ENCODE data around the gene CAPSL. TPM values are rescaled to one million over a fixed set of nuclear protein-coding genes. Genes with fewer than 3 reads are reported as not detected.

Gene CAPSL
- total and polyA plus RNA-seq, 4 donors = not detected

DNA sequence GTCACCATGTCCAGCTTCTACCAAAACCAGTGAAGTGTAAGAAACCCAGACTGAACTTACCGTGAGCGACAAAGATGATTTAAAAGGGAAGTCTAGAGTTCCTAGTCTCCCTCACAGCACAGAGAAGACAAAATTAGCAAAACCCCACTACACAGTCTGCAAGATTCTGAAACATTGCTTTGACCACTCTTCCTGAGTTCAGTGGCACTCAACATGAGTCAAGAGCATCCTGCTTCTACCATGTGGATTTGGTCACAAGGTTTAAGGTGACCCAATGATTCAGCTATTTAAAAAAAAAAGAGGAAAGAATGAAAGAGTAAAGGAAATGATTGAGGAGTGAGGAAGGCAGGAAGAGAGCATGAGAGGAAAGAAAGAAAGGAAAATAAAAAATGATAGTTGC, 62.0 kb downstream of the CAPSL start:
- Histone ChIP-seq H3K27me3 (ENCODE audit: control insufficient read depth in 1 of 2, insufficient read depth in 2 of 2, low read length in 1 of 2) (no peaks in the 10 kb centered on the region), H3K4me3 (ENCODE audit: low read length in 2 of 2) (no peak overlapping the region), H3K4me1 (ENCODE audit: control insufficient read depth in 1 of 2, insufficient read depth in 2 of 2, low read length in 2 of 2) (no peaks in the 10 kb centered on the region), H3K36me3 (ENCODE audit: control insufficient read depth in 1 of 2, insufficient read depth in 2 of 2, low read length in 1 of 2) (no peaks in the 10 kb centered on the region), H3K27ac (ENCODE audit: low read depth in 1 of 2, low read length in 2 of 2) (no peak overlapping the region), H3K9me3 (ENCODE audit: control insufficient read depth, low read length) (no peaks in the 10 kb centered on the region)
- WGBS, 2 donors = 80 to 88% methylated on average over 2 of the region's 2 CpGs
- ATAC-seq (ENCODE audit: low FRiP score) (no peak), DNase-seq (no peak)
- intact Hi-C loops (cut with DNase I) = no loop called here

DNA sequence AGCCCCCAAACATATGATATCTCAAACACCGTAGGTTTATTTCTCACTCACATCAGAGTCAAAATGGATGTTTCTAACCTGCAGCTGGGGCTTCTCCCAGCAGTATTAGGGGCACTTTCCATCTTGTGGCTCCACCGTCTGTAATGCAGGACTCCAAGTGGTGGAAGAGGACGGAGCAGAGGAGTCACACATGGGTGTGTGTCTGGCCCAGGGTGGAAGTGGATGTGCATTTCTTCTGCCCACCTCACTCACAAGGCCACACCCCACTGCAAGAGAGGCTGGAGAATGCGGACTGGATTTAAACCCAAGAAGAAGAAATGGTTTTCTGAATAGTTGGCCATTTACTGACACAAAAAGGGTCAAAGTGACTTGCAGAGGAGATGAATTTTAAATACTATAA, 67.8 kb downstream of the CAPSL start:
- no peaks in the 10 kb centered on the region for H3K36me3 ChIP-seq (ENCODE audit: control insufficient read depth in 1 of 2, insufficient read depth in 2 of 2, low read length in 1 of 2)
- no peak overlapping the region for H3K27ac ChIP-seq (ENCODE audit: low read depth in 1 of 2, low read length in 2 of 2)
- DNase-seq (no peak), ATAC-seq (ENCODE audit: low FRiP score) (no peak)
- H3K9me3 ChIP-seq (ENCODE audit: control insufficient read depth, low read length) = no peaks in the 10 kb centered on the region
- no peaks in the 10 kb centered on the region for H3K27me3 ChIP-seq (ENCODE audit: control insufficient read depth in 1 of 2, insufficient read depth in 2 of 2, low read length in 1 of 2)
- WGBS, 2 donors = 88 to 89% methylated on average over 4 of the region's 4 CpGs
- no peaks in the 10 kb centered on the region for H3K4me1 ChIP-seq (ENCODE audit: control insufficient read depth in 1 of 2, insufficient read depth in 2 of 2, low read length in 2 of 2)
- H3K4me3 ChIP-seq (ENCODE audit: low read length in 2 of 2) = no peak overlapping the region
- intact Hi-C loops (cut with DNase I) = no loop called here

DNA sequence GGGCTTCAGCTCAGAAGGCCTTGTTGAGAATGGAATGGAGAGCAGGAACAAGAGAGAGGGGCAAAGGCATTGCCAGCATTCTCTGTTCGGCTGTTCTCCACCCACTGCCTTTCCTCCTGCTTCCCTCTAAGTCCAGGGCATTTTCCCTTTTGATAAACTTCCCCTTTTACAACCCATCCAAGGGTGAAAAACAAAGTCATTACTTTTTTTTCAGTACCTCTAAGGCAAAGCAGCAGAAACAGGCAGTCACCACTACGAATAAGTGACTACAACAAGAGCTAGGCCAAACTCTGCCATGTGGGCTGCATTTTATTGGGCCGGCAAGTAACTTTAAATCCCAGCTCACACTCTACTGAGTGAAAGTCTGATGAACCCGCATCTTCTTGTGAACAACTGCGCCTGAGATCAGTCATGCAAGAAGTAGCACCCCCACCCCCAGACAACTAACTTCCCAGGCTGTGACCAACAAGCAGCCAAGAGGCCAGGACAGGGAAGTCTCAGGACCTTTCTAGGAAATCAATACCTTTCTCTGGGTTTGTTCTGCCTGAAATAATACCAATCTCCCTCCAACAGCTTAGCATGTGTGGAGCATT, 68.6 kb downstream of the CAPSL start:
- intact Hi-C loops (cut with DNase I) = no loop called here
- DNase-seq (no peak), ATAC-seq (ENCODE audit: low FRiP score) (no peak)
- no peak overlapping the region for H3K4me3 ChIP-seq (ENCODE audit: low read length in 2 of 2)
- H3K27ac ChIP-seq (ENCODE audit: low read depth in 1 of 2, low read length in 2 of 2) = no peak overlapping the region
- H3K27me3 ChIP-seq (ENCODE audit: control insufficient read depth in 1 of 2, insufficient read depth in 2 of 2, low read length in 1 of 2) = no peaks in the 10 kb centered on the region
- H3K9me3 ChIP-seq (ENCODE audit: control insufficient read depth, low read length) = no peaks in the 10 kb centered on the region
- no peaks in the 10 kb centered on the region for H3K4me1 ChIP-seq (ENCODE audit: control insufficient read depth in 1 of 2, insufficient read depth in 2 of 2, low read length in 2 of 2)
- 55 to 62% methylated on average over 5 of the region's 5 CpGs for WGBS, 2 donors
- H3K36me3 ChIP-seq (ENCODE audit: control insufficient read depth in 1 of 2, insufficient read depth in 2 of 2, low read length in 1 of 2) = no peaks in the 10 kb centered on the region

DNA sequence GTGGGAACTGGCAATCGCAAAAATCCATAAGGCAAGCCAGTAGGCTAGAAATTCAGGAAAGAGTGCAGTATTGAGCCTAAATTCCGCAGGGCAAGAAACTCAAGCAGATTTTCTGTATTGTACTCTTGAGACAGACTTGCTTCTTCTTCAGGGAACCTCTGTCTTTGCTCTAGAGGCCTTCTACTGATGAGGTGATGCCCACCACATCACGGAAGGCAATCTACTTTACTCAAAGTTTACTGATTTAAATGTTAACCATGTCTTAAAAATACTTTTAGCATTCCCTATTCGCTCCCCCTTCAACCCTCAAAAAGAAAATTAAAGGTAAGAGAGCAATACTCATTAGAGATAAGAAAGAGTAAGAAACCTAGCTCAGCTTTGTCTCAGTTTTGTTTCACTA, 70.4 kb downstream of the CAPSL start:
- Histone ChIP-seq H3K4me1 (ENCODE audit: control insufficient read depth in 1 of 2, insufficient read depth in 2 of 2, low read length in 2 of 2) (no peaks in the 10 kb centered on the region), H3K9me3 (ENCODE audit: control insufficient read depth, low read length) (no peaks in the 10 kb centered on the region), H3K27ac (ENCODE audit: low read depth in 1 of 2, low read length in 2 of 2) (no peak overlapping the region), H3K36me3 (ENCODE audit: control insufficient read depth in 1 of 2, insufficient read depth in 2 of 2, low read length in 1 of 2) (no peaks in the 10 kb centered on the region), H3K27me3 (ENCODE audit: control insufficient read depth in 1 of 2, insufficient read depth in 2 of 2, low read length in 1 of 2) (no peaks in the 10 kb centered on the region), H3K4me3 (ENCODE audit: low read length in 2 of 2) (no peak overlapping the region)
- WGBS, 2 donors = 81 to 87% methylated on average over 4 of the region's 4 CpGs
- intact Hi-C loops (cut with DNase I) = no loop called here
- no peak for DNase-seq
- no peak for ATAC-seq (ENCODE audit: low FRiP score)

DNA sequence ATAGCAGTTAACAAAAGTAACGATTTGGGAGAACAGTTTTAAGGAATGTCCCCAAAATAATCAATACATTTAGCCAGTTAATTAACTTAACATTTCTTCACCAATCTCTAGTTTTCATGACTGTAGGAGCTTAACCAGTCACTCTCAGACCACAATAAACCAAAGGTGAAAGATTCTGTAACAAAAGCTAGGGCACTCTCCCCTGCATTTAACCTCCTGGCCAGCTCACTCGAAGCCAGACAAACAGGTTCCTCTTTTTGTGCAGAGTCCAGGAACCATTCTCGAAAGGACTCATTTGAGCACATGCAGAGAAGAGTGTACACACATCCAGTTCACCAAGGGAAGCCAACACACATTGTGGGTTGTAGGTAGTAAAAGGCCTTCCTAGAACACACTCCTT, 75.3 kb downstream of the CAPSL start:
- 79 to 82% methylated on average over 3 of the region's 3 CpGs for WGBS, 2 donors
- no peaks in the 10 kb centered on the region for H3K36me3 ChIP-seq (ENCODE audit: control insufficient read depth in 1 of 2, insufficient read depth in 2 of 2, low read length in 1 of 2)
- H3K27me3 ChIP-seq (ENCODE audit: control insufficient read depth in 1 of 2, insufficient read depth in 2 of 2, low read length in 1 of 2) = no peaks in the 10 kb centered on the region
- H3K27ac ChIP-seq (ENCODE audit: low read depth in 1 of 2, low read length in 2 of 2) = no peak overlapping the region
- DNase-seq = no peak
- no peaks in the 10 kb centered on the region for H3K4me1 ChIP-seq (ENCODE audit: control insufficient read depth in 1 of 2, insufficient read depth in 2 of 2, low read length in 2 of 2)
- H3K9me3 ChIP-seq (ENCODE audit: control insufficient read depth, low read length) = no peaks in the 10 kb centered on the region
- no peak overlapping the region for H3K4me3 ChIP-seq (ENCODE audit: low read length in 2 of 2)
- intact Hi-C loops (cut with DNase I) = no loop called here
- no peak for ATAC-seq (ENCODE audit: low FRiP score)

DNA sequence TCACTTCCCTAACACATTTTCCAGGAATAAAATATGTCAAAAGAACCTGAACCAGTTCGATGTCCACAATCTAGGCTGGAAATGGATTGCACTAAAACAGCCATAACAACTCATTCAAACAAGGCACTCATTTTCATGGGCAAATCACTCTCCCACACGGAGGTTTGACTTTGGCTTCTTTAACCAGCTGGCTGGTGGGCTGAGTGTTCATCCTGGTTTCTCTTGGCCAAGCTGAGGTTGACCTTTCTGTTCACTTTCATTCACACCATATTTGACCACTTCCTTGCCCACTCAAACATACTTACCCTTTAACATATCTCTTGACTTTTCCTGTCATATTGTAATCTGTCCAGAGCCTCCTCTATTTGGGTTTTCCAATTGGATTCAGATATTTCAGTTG, 76.3 kb downstream of the CAPSL start:
- Histone ChIP-seq H3K27me3 (ENCODE audit: control insufficient read depth in 1 of 2, insufficient read depth in 2 of 2, low read length in 1 of 2) (no peaks in the 10 kb centered on the region), H3K4me3 (ENCODE audit: low read length in 2 of 2) (no peak overlapping the region), H3K36me3 (ENCODE audit: control insufficient read depth in 1 of 2, insufficient read depth in 2 of 2, low read length in 1 of 2) (no peaks in the 10 kb centered on the region), H3K27ac (ENCODE audit: low read depth in 1 of 2, low read length in 2 of 2) (no peak overlapping the region), H3K9me3 (ENCODE audit: control insufficient read depth, low read length) (no peaks in the 10 kb centered on the region), H3K4me1 (ENCODE audit: control insufficient read depth in 1 of 2, insufficient read depth in 2 of 2, low read length in 2 of 2) (no peaks in the 10 kb centered on the region)
- 45 to 46% methylated on average over 2 of the region's 2 CpGs for WGBS, 2 donors
- intact Hi-C loops (cut with DNase I) = no loop called here
- DNase-seq = no peak
- no peak for ATAC-seq (ENCODE audit: low FRiP score)

DNA sequence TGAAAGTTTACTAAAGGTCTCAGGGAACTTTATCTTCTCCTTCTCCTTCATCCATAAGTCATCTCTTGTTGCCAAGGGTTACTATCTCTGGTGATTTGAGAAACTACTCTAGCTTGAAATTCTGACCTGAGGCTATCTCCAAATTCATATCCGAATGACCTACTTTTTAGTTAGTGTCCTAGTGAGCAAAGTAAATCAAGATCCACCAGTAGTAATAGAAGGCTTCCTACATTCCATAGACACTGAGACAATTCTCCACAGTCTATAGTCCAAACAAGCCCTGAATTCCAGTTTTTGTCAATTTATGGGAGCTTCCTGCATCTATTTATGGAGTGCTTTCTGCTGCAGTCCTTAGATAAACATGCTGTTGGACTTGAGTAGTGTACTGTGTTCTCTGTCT, 76.7 kb downstream of the CAPSL start:
- H3K27me3 ChIP-seq (ENCODE audit: control insufficient read depth in 1 of 2, insufficient read depth in 2 of 2, low read length in 1 of 2) = no peaks in the 10 kb centered on the region
- H3K27ac ChIP-seq (ENCODE audit: low read depth in 1 of 2, low read length in 2 of 2) = no peak overlapping the region
- H3K4me3 ChIP-seq (ENCODE audit: low read length in 2 of 2) = no peak overlapping the region
- H3K9me3 ChIP-seq (ENCODE audit: control insufficient read depth, low read length) = no peaks in the 10 kb centered on the region
- no peaks in the 10 kb centered on the region for H3K36me3 ChIP-seq (ENCODE audit: control insufficient read depth in 1 of 2, insufficient read depth in 2 of 2, low read length in 1 of 2)
- WGBS, 2 donors = 65 to 81% methylated on average over 1 of the region's 1 CpG
- no peak for ATAC-seq (ENCODE audit: low FRiP score)
- intact Hi-C loops (cut with DNase I) = no loop called here
- H3K4me1 ChIP-seq (ENCODE audit: control insufficient read depth in 1 of 2, insufficient read depth in 2 of 2, low read length in 2 of 2) = no peaks in the 10 kb centered on the region
- DNase-seq = no peak

DNA sequence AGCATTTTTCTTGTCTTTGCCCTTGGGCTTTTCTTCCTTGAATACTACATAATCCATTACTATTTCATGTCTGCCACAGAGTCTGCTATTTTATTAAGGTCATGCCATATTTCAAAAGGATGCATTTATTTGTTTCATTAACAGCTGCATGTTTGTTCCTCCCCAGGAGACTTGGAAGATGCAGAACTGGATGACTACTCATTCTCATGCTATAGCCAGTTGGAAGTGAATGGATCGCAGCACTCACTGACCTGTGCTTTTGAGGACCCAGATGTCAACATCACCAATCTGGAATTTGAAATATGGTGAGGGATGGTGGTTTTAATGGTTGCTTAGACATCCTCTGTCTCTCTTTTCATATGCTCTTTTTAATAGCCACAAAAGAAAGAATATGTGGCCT, 77.7 kb downstream of the CAPSL start:
- H3K27me3 ChIP-seq (ENCODE audit: control insufficient read depth in 1 of 2, insufficient read depth in 2 of 2, low read length in 1 of 2) = no peaks in the 10 kb centered on the region
- intact Hi-C loops (cut with DNase I) = no loop called here
- WGBS, 2 donors = 86 to 92% methylated on average over 1 of the region's 1 CpG
- H3K9me3 ChIP-seq (ENCODE audit: control insufficient read depth, low read length) = no peaks in the 10 kb centered on the region
- DNase-seq (no peak), ATAC-seq (ENCODE audit: low FRiP score) (no peak)
- H3K4me3 ChIP-seq (ENCODE audit: low read length in 2 of 2) = peak overlapping the region in 1 of 2 donors; percentile 18
- H3K4me1 ChIP-seq (ENCODE audit: control insufficient read depth in 1 of 2, insufficient read depth in 2 of 2, low read length in 2 of 2) = no peaks in the 10 kb centered on the region
- H3K36me3 ChIP-seq (ENCODE audit: control insufficient read depth in 1 of 2, insufficient read depth in 2 of 2, low read length in 1 of 2) = no peaks in the 10 kb centered on the region
- no peak overlapping the region for H3K27ac ChIP-seq (ENCODE audit: low read depth in 1 of 2, low read length in 2 of 2)

DNA sequence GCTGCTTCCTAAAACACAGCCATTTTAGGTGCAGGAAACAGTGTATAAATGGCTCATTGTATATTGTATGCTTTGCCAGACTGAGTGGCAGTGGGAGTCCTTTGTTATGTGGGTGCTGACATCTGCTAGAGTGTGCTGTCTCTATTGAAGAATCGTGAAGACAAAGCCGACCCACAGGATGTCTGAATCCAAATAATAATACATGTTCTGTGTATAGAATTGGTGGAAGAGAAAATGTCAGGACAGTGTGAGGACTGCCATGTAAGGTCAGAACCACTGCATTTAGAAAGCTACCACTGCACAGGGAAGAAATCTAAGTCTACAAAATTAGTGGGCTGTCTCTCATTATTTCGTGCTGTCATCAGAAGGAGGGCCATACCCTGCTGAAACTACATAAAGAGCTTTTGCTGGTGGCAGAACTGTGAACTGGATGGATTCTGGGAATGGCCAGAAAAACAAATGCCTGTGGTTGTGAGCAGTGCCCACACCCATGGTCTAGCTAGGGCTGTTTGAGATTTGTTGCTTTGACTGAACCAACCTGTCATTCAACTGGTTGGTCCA, 79.2 kb downstream of the CAPSL start:
- 37 to 40% methylated on average over 3 of the region's 3 CpGs for WGBS, 2 donors
- no peak overlapping the region for H3K27ac ChIP-seq (ENCODE audit: low read depth in 1 of 2, low read length in 2 of 2)

More for the DNA sequence above, 79.2 kb downstream of the CAPSL start:
- H3K27me3 ChIP-seq (ENCODE audit: control insufficient read depth in 1 of 2, insufficient read depth in 2 of 2, low read length in 1 of 2) = no peaks in the 10 kb centered on the region
- no peaks in the 10 kb centered on the region for H3K9me3 ChIP-seq (ENCODE audit: control insufficient read depth, low read length)
- DNase-seq (no peak), ATAC-seq (ENCODE audit: low FRiP score) (no peak)
- no peaks in the 10 kb centered on the region for H3K36me3 ChIP-seq (ENCODE audit: control insufficient read depth in 1 of 2, insufficient read depth in 2 of 2, low read length in 1 of 2)
- no peaks in the 10 kb centered on the region for H3K4me1 ChIP-seq (ENCODE audit: control insufficient read depth in 1 of 2, insufficient read depth in 2 of 2, low read length in 2 of 2)
- intact Hi-C loops (cut with DNase I) = no loop called here
- no peak overlapping the region for H3K4me3 ChIP-seq (ENCODE audit: low read length in 2 of 2)

Data from aorta (tissue), 5 donors.